Measurements from ENCODE around the gene CD109.
"Not testable (repeated sequence)": the region's sequence is repeated elsewhere in the genome, so short reads cannot be mapped to it uniquely, and the experiment has no call there.

The CD109 gene

GRCh38 chr6:73688351-73688750 lies 7.7 kb upstream of the CD109 start:
- no peak for DNase-seq

DNA sequence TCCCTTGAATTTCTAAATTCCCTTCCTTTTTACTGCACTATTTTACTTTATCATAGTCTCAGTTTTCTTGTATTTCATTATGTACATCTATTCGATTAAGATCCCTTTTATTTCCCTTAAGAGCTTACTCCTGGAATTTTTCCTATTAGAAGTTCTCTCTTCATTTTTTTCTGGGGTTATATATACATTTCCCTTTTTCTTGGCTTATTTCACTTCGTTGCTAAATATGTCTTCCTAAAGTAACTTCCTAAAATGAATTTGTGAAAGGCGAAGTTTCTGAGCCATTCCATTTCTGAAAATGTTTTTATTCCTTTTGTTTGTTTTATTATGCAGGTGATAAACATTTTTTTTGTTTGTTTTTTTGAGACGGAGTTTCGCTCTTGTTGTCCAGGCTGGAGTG lies 5.9 kb upstream of the CD109 start:
- DNase-seq = no peak

DNA sequence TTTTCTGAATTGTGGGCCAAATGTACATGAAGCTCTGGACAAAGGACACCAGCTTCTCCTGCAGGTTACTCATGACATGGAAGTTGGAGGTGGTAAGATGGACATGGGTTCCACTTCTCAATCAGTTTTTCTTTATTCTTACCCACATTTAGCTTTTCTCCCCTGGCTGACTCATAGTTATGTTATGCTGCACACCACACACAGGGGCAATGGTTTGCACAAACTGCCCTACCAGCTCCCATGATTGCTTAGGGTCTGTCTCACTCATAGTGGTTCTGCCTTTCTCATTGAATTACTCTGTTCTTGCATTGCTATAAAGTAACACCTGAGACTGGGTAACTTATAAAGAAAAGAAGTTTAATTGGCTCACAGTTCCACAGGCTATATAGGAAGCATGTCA lies 4.5 kb upstream of the CD109 start:
- DNase-seq = no peak

GRCh38 chr6:73694711-73695411 lies 1.1 kb upstream of the CD109 start:
- no peak for DNase-seq

GRCh38 chr6:73696966-73697655 lies 1.1 kb downstream of the CD109 start:
- no peak for DNase-seq

DNA sequence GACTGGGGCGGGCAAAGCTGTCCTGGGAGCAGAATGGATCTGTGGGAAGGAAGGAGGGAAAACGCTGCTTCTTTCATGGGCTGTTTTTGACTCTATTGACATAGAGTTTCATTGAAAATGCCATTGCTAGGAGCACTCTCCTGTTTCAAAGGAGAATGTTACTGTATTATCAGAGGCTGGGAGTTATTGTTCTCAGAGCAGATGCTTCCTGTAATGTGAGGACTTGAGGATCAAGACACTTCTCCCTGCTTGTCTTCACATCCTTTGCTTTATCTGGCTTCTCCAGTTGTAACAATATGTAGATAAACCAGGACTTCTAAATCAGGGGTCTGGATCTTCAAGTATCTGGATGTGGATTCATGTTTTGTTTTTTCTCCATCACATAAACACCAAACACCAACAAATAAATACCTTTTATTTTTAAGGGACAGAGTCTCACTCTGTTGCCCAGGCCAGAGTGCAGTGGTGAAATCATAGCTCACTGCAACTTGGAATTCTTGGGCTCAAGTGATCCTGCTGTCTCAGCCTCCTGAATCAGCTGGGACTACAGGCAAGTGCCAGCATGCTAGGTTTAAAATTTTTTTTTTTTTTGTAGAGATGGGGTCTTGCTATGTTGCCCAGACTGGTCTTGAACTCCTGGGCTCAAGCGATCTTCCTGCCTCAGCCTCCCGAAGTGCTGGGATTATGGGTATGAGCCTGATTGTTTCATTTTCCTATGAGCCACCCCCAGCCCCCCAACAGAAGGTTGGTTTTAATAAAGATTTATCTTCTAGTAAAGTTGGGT lies 3.9 kb downstream of the CD109 start:
- no peak for DNase-seq

GRCh38 chr6:73702444-73702843 lies 6.4 kb downstream of the CD109 start:
- no peak for DNase-seq

DNA sequence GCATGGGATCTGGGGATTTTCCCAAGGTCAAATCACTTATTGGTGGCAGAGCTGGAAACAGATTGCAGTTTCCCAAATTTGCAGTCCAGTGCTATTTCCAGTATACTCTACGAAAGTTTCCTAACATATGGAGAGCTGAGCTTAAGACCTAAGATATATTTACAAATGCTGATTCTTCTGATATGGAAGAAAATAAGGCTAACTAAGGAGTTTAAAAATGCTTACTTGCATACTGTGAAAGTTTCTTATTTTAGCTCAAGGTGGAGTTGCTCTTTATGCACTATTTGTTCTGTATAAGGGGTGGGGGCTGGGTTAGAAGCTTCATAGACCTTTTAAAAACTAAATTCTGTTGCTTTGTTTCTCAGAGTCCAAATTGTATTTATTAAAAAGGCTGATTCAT lies 7.5 kb downstream of the CD109 start:
- no peak for DNase-seq

DNA sequence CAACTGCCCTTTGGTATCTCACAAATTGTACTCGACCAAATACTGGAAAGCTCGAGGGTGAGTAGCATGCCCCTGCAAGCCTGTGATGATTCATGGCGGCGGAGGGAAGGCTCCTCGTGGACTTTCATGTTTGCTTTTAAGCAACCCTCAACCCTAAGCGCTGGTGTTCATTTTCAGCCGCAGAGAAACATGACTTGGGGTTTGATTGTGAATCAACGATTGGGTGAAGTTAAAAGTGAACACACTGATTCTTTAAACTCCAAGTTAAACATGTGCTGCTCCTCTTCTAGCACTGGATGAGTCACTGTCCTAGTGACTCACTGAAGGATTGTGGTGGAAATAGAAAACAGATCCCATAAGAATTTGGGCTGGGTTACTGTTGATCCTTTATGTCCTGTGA lies 8.3 kb downstream of the CD109 start:
- no peak for DNase-seq

DNA sequence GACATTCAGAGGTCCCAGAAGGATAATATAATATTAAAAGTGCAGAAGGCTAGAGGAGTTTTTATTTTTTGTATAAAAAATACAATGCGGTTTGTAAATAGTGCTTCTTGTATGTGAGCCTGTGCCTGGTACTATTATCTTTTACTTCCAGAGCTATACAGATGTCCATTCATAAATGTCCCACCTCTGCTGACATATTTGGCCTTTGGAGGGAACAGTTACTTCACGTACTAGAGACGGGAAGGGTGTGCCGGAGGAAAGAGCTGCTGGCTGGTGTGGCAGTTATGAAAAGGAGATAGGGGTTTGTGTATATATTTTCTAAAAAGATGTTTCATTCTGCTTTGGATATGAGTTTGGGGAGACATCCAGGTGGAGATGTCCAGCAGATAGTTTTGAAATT lies 8.8 kb downstream of the CD109 start:
- DNase-seq = no peak

DNA sequence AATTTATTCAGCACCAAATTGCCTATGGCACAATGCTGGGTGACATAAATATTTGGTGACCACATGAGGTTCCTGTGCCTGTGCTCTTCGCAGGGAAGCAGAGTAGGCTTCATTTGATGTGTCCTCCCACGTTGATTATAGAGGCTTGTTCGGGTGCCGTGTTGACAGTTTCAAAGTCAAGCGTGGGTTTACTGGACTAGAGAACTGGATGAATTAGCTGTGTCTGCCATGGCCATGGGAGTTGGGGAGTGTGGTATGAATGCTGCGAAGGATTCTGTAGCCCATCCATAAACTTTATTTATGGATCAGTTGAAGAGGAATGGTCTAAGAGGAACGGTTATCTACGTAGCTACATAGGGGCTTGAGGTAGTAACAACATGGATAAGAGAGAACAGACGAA lies 11.0 kb downstream of the CD109 start:
- DNase-seq = no peak

GRCh38 chr6:73710470-73710869 lies 14.5 kb downstream of the CD109 start:
- DNase-seq = no peak

DNA sequence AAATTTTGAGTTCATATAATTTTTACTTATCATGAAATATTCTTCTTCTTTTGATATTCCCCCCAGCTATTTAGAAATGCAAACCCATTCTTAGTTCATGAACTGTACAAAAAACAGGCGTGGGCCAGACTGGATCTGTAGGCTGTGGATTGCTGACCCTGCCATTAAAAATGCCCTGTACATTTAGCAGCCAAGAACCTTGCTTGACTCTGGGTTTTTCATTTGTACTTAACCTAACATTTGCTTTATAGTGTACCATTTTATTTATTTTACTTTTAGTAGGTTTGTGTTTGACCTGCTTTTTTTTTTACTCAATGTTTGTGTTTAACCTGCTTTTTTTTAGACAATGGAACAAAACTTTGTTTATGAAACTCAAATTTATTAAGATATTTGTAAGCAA lies 14.9 kb downstream of the CD109 start:
- no peak for DNase-seq

DNA sequence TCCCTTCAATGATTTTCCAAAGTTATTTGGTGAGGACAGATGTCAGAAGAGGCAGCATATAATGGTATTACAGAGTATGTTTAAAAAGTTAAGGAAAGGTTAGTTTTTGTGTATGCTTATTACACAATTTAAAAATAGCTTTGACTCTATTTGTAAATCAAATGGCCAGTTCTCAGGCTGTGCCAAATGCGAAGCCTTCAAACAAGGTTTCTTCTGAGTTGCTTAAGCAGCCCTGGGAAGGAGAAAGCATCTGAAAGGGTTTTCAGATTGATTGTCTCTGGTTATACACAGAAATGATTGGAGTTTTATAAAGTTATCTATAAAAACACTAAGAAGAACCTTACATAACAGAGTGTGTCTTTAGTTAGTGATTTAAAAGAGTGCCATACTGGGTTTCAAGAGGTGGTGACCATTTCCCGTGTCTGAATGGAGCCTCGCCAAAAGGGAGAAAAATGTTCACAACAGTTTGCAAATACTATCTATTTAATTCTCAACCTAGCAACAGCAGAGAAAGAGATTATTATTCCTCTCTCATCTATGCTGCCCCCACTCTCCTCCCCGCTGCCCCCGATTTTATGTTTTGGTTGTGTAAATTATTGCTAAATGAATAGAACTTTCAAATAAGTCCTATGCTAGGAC lies 16.7 kb downstream of the CD109 start:
- no peak for DNase-seq

GRCh38 chr6:73713426-73714147 lies 17.6 kb downstream of the CD109 start:
- no peak for DNase-seq

GRCh38 chr6:73715111-73715508 lies 19.1 kb downstream of the CD109 start:
- not testable (repeated sequence) for DNase-seq

- no peak for DNase-seq
Measured at GRCh38 chr6:73719046-73719445, 23.0 kb downstream of the CD109 start.

GRCh38 chr6:73722318-73723060 lies 26.5 kb downstream of the CD109 start:
- DNase-seq = no peak

DNA sequence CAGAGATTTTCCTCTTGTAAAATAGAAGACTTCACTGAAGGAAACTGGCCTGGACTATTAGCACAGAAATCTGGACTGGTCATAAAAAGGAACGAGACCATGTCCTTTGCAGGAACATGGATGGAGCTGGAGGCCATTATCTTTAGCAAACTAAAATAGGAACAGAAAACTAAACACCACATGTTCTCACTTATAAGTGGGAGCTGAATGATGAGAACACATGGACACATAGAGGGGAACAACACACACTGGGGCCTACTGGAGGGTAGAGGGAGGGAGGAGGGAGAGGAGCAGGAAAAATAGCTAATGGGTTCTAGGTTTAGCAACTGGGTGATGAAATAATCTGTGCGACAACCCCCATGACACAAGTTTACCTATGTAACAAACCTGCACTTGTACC lies 27.5 kb downstream of the CD109 start:
- not testable (repeated sequence) for DNase-seq

DNA sequence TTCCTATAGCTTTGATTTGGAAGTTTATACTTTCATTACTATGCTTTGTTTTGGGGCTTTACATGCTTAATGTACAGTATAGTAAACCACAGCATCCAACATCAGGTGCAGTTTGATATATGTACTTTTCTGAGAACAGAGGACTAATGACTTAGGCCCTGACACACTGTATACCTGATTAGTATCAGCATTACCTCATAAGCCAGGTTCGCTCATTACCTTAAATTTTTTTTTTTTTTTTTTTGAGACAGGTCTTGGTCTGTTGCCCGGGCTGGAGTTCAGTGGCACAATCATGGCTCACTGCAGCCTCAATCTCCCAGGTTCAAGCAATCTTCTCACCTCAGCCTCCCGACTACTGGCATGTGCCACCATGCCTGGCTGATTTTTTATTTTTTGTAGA lies 28.4 kb downstream of the CD109 start:
- DNase-seq = no peak

DNA sequence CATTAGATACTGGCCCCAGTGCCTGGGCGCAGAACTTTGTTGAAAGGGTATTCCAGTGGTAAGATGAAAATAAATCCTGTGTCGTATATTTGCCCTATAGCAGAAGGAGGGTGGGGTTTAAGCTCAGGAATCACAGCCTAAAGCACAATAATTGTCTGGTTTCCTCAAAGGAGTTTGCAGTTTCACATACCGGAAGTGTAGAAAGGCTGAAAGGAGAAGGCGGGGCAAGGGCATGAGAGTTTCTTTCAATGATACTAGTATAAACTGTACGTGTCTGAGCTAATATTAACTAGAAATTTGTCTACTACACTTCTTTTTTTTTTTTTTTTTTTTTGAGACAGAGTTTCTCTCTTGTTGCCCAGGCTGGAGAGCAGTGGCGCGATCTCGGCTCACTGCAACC lies 29.2 kb downstream of the CD109 start:
- DNase-seq = peak; percentile 32

DNA sequence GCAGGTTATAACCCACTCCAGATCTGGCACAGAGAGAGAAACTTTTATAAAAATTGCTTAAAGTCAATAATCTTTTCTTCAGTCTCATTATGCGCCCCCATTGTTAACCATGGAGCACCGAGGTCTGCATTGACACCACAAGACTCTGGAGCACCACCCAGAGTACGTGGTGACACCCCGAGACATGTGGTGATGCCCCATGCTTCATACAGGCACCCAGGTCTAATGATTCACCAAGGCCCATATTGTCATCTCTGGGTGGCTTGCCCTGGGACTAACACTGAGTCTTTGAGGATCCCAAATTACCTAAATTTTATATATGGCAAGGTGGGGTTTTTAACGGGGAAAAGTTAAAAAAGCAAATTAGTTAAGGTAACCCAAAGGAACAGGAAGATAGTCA lies 31.1 kb downstream of the CD109 start:
- DNase-seq = no peak

Measured in CD4-positive, alpha-beta T cell treated with Interleukin-4 for 4 hours (primary cell).